GM21423 (cell line): ENCODE results near the gene ELF4.

Experiments
- ATAC-seq: cut with Tn5 transposase; IDR thresholded peaks from one replicate; pipeline ENCODE4 v1.9.1; 2021; ENCODE audit warnings: mild to moderate bottlenecking, moderate library complexity; ENCODE audit not compliant: unreplicated experiment

The ELF4 gene

DNA sequence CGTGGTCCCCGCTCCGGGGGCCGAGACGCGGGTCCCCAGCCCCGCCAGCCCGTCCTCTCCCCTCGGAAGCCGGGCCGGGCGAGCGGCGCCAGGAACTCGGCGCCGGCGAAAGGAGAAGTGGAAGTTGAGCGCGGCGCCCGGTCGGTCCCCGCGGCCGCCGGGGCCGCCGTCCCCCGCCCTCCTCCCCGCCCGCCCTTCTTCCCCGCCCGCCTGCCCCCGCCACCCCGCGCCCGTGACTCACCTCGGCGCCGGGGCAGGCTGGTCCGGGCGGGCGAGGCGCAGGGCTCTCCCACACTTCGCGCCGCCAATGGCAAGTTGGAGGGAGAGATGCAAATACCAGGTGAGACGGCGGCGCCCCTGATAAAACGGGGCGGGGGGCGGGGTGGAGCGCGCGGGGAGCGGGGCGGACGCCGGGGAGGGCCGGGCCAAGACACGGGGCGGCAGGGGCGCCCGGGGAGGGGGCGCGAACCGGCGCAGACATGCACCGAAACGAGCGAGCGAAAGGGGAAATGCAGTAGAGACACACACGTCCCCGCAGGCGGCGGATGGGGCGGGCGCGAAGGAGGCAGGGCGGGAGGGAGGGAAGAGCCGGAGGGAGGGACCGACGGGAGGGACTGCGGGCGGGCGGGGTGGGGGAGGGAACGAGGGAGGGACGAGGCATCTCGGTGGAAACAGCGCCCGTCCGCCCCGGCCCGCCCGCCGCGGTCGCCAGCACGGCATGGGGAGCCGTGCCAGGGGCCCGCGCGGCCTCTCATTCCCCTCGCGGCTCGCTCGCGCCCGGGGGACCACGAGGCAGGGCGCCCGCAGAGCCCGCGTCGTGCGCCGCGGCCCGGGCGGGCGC lies at the start of gene ELF4:
TSS of gene ELF4 (minus strand) at position 119 of the 841 bp plus-strand sequence. CDS start 29,167 bp downstream, outside the sequence.
- peak; percentile 37 for ATAC-seq

DNA sequence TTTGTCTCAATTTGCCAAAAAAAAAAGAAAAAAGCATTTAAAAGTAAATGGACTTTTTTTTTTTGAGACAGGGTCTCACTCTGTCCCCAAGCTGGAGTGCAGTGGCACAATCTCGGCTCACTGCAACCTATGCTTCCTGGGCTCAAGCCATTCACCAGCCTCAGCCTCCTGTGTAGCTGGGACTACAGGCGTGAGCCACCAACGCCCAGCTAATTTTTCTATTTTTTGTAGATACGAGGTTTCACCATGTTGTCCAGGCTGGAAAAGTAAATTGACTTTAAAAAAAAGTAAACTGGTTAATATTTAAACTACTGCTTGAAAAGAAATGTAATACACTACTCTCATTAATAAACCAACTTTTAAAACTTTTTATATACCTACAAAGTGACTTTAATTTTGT lies 49.5 kb upstream of the ELF4 start:
- ATAC-seq: no peak

DNA sequence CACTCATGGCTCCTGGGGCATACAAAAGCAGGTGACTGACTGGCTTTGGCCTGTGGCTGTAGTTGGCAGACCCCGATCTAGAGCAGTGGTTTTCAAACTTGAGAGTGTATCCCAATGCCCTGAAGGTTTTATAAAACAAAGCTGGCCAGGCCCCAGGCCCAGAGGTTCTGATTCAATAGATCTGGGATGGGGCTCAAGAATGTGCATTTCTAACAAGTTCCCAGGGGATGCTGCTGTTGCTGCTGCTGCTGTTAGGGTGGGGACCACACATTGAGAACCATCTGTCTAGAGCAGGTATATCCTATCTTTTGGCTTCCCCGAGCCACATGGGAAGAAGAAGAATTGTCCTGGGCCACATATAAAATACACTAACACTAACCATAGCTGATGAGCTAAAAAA lies 48.0 kb upstream of the ELF4 start:
- no peak for ATAC-seq

GRCh38 chrX:130155564-130155963 lies 45.3 kb upstream of the ELF4 start:
- no peak for ATAC-seq

DNA sequence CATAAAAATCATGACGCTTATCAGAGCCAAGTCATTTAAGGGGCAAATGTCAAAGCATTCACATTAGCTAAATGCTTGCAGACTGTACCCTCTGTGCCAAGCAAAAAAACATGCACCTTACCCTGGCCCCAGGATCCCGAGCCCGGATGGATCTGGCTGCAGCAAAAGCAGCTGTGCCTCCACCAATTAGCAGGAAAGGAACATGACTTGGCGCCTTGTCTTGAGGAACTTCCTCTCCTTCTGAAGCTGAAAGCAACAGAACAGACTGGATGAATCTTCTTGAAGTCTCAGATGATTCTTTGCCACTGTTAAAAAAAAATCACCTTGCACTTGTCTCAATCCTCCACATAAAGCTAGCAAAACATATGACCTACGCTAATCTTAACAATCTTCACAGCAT lies 37.3 kb upstream of the ELF4 start:
- no peak for ATAC-seq

DNA sequence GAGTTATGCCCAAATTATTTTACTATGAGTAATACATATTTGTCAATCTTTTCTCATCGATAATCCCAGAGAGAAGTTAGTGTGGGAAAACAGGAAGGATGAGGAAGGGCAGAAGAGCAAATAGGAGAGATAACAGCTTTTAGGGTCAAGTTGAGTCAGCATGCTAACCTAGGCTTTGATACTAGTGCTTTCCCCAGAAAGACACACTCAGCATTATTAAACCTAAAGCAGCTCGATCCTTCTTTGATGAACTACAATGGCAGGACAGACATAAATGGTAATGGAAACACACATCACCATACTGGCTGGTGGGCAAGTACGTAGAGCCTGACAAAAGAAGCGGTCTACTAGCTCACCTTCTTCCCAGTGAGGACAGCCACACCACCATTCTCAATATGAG lies 34.8 kb upstream of the ELF4 start:
- no peak for ATAC-seq

DNA sequence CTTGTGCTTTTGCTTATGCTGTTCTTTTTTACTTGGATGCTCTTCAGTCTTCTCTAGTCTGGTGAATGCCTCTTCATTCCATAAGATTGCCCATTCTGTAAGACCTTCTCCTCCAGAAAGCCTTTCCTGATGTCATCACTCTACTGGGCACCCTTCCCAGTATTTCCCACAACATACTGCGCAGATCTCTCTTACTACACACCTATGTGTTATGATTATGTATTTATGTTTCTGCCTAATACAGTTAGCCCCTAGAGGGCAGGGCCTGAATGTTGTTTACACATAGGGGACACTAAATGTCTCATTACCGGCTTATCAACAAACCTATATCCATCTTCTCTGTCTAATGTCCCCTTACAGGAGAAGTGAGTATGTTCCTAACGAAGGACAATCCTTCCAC lies 34.2 kb upstream of the ELF4 start:
- ATAC-seq: no peak

DNA sequence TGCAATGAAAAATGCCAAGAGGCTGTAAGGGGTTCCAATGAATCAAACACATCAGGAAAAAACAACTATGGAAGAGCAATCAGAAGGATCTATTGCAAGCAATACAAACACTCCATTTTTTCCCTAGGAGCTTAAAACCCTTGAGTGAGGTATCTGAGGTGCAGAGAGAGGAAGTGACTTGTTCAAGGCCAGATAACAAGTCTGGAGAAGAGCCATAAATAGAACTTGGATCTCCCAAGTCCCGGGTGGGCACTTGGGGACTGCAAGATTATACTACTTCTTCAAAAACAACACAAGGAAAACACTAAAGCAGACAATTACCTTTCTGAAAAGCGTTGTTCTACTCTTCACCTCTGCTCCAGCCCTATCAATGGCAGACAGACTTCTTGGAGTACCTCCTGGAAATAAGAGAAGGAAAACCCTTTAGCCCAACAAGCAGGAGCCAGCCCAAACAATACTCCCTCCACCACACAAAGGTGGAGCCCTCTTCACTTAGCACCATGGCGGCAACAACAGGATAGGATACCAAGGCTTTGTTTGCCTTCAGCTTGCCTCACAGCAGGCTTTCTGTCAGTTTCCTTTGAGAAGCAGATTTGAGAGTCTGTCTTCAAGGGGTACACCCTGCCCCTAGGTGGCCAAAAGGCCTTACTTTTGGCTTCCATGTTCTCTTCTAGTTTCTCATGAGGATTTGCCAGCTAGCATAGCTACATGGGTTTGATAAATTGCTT lies 29.3 kb upstream of the ELF4 start:
- ATAC-seq: no peak

DNA sequence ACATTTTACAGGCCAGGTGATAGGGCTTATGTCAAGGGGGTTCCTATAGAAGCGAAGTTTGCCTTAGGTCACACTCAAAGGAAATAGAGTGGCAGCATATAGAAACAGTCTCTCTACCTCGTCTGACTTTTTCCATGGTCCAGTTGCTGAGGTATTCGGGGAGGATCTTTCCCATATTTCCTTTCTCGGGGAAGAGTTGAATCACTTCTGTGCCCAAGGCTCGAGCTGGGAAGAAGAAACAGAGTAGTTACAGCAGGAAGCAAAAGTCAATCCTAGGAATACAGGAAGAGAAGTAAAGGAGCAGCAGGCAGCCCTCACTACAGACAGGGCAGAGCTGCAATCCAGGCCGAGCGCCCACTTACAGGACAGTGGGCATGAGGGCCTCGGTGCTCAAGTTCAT lies 26.7 kb upstream of the ELF4 start:
- ATAC-seq: no peak

DNA sequence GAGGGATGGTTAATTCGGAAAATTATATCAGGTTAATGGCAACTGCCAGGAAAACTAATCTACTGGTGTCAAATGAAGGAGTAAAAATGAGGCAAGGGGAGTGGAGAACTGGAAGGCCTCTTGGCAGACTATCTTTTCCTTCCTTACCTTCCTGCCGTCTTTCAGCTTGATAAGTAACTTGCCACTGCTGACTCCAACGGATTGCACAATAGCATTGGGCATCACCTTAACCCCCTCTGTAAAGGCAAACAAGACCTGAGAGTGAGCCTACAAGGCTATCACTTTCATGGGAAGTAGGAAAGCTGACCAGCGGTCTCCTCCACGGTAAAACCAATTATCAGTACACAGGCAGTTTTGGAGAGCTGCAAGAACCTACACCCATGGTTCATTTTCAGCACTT lies 26.2 kb upstream of the ELF4 start:
- no peak for ATAC-seq

- no peak for ATAC-seq
Measured at GRCh38 chrX:130130990-130131389, 20.7 kb upstream of the ELF4 start.

- no peak for ATAC-seq
Measured at GRCh38 chrX:130125091-130125874, 15.0 kb upstream of the ELF4 start.

DNA sequence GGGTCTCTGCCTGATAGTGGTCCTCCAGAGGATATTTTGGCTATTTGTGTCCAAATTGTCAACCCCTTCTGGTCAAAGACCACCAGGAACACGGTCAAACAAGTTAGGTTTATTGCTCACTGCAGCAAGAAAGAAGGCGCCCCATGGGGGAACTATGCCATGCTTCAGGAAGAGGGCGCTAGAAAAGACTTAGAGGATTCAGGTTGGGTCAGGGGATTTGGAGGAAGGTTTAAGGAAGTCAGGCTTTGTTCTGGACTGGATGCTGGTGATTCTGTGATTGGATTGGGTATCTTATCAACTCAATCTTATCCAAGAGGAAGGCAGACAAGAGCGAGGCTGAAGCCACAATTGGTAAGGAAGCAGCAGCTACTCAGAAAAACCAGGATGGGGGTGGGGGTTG lies 14.3 kb upstream of the ELF4 start:
- no peak for ATAC-seq

DNA sequence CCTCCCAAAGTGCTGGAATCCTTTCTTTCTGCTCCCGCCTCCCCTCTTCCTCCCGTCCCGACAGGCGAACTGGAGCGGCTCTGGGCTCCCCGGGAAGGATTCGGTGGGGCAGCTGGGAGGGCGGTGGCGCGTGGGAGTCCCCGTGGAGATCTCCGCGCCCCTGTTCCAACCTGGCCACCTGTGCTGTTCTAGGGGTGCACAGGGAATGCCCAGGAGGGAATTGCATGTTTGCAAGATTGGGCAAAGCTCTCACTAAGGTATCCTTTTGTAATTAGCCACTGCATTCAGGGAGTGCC lies 11.2 kb upstream of the ELF4 start:
- no peak for ATAC-seq

- ATAC-seq: peak; percentile 67
Measured at GRCh38 chrX:130120746-130121504, 10.6 kb upstream of the ELF4 start.

DNA sequence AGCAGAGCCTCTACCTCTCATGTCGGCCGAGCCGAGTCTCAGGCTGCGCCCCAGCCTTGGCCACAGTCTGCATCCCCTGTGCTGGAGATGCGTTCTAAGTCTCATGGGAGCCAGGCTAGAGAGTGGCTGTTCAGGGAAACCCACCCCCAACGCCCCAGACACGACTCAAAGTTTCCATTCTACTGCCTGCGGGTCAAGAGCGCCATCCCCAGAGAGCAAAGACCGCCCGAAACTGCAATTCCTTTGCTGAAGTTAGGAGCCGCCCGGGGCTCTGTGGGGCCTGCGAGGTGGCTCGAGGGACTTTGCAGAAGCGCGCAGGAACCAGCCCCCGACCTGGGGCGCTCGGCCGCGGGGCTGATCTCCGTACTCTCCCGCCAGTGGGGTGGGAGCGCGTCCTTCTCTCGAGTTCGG lies 10.0 kb upstream of the ELF4 start:
- ATAC-seq: peak; percentile 51

- no peak for ATAC-seq
Measured at GRCh38 chrX:130119312-130119898, 9.1 kb upstream of the ELF4 start.

- ATAC-seq: no peak
Measured at GRCh38 chrX:130118441-130119311, 8.4 kb upstream of the ELF4 start.

- ATAC-seq: no peak
Measured at GRCh38 chrX:130117166-130117565, 6.9 kb upstream of the ELF4 start.
